Natural killer cell (primary cell): ENCODE measurements around the gene PCSK5. TPM values are rescaled to one million over a fixed set of nuclear protein-coding genes. Genes with fewer than 3 reads are reported as not detected.

Experiments used
- ATAC-seq, 3 donors: fragments of 150-1000 bp in 2 of 3; fragments of 200-7000 bp in 1 of 3; cut with Tn5 transposase; 1 replicate in 1 of 3; 2 replicates in 2 of 3; pipeline ENCODE4 v1.10.0; 2021; ENCODE audit warnings: mild to moderate bottlenecking in 2 of 3, moderate library complexity in 2 of 3
- DNase-seq, 2 donors: peaks; one replicate each; pipeline versions ENCODE4 v3.0.0 to v3.0.0-alpha.2; 2013 to 2021; ENCODE audit warnings: mixed read lengths in 1 of 2
- H3K27ac ChIP-seq: one replicate; pipeline ENCODE4 v1.5.1; 2013; ENCODE audit warnings: mild to moderate bottlenecking, low read length
- H3K27me3 ChIP-seq: one replicate; pipeline ENCODE4 v1.6.1; 2013; ENCODE audit warnings: low read length; ENCODE audit not compliant: control insufficient read depth, insufficient read depth
- H3K36me3 ChIP-seq: one replicate; pipeline ENCODE4 v1.6.1; 2013; ENCODE audit warnings: low read length; ENCODE audit not compliant: control insufficient read depth, insufficient read depth
- H3K4me1 ChIP-seq: one replicate; pipeline ENCODE4 v1.6.1; 2013; ENCODE audit warnings: low read length; ENCODE audit not compliant: control insufficient read depth, insufficient read depth
- H3K4me3 ChIP-seq: one replicate; pipeline ENCODE4 v1.5.1; 2013; ENCODE audit warnings: low read length
- H3K9me3 ChIP-seq: one replicate; pipeline ENCODE4 v1.6.1; 2013; ENCODE audit warnings: low read length; ENCODE audit not compliant: control insufficient read depth, insufficient read depth
- H3K27ac Mint-ChIP-seq, 2 donors: one replicate each; pipeline ENCODE4 v1.8.0; 2022; ENCODE audit warnings: mild to moderate bottlenecking in 2 of 2, mixed read lengths in 2 of 2, moderate library complexity in 1 of 2
- H3K27me3 Mint-ChIP-seq, 2 donors: one replicate each; pipeline ENCODE4 v1.8.0; 2022; ENCODE audit warnings: low read depth in 2 of 2, mixed read lengths in 2 of 2
- H3K36me3 Mint-ChIP-seq: one replicate; pipeline ENCODE4 v1.8.0; 2022; ENCODE audit warnings: mixed read lengths
- H3K4me1 Mint-ChIP-seq, 2 donors: one replicate each; pipeline ENCODE4 v1.8.0; 2022; ENCODE audit warnings: mixed read lengths in 2 of 2
- H3K4me3 Mint-ChIP-seq: one replicate; pipeline ENCODE4 v1.8.0; 2022; ENCODE audit warnings: mild to moderate bottlenecking, moderate library complexity, mixed read lengths
- H3K9me3 Mint-ChIP-seq, 2 donors: one replicate each; pipeline ENCODE4 v1.8.0; 2022; ENCODE audit warnings: mixed read lengths in 2 of 2
- WGBS: methylation state at CpG from one replicate; pipeline ENCODE4 v1.1.7; 2013; ENCODE audit warnings: missing lambda C conversion rate; ENCODE audit not compliant: insufficient coverage; 5-methylcytosine and 5-hydroxymethylcytosine counted together
- intact Hi-C: fragments of 100-400 bp; cut with micrococcal nuclease; formaldehyde crosslinking; loops from one replicate; pipeline ENCODE4 v1.14.2; 2022
- total RNA-seq, 4 donors: library from RNA; stranded (reverse); fragments of 120-200 nt in 1 of 4; gene quantifications; one replicate each; pipeline versions ENCODE4 v1.2.3 to v1.2.4, GENCODE V29; 2013 to 2022
- TF ChIP-seq, protein P1 (sequence below): fragments of 200-600 bp; IDR thresholded peaks from one replicate; pipeline ENCODE4 v1.8.0; 2022; ENCODE audit warnings: antibody characterized with exemption

PCSK5 gene
- total RNA-seq, 3 donors from 2014 or later (not counting 1 experiment from before 2014, with no cell fraction given), result 2.4 to 13.2 (median 5.7) TPM

DNA sequence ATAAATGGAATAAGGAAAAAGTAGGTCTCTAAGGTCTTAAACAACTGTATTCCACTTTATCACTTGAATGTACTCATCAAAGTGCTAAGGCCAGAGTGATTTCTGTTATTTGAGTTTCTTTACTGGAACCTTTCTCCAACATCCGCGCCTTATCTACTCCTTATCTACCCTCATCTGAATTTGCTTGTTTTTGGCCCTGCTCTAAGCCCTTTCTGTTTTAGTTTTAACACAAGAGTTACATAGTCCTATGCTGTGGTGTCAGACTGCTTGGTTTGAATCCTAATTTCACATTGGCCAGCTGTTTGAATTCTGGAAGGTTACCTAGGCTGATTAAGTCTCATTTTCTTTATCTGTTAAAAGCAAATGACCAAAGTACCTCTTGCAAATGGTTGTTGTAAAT is 128.3 kb downstream of the PCSK5 start:
- peak in 1 of 2 donors; percentile 23 for DNase-seq
- H3K27me3 ChIP-seq, result no peaks in the 10 kb centered on the region
- TF ChIP-seq, protein P1, sequence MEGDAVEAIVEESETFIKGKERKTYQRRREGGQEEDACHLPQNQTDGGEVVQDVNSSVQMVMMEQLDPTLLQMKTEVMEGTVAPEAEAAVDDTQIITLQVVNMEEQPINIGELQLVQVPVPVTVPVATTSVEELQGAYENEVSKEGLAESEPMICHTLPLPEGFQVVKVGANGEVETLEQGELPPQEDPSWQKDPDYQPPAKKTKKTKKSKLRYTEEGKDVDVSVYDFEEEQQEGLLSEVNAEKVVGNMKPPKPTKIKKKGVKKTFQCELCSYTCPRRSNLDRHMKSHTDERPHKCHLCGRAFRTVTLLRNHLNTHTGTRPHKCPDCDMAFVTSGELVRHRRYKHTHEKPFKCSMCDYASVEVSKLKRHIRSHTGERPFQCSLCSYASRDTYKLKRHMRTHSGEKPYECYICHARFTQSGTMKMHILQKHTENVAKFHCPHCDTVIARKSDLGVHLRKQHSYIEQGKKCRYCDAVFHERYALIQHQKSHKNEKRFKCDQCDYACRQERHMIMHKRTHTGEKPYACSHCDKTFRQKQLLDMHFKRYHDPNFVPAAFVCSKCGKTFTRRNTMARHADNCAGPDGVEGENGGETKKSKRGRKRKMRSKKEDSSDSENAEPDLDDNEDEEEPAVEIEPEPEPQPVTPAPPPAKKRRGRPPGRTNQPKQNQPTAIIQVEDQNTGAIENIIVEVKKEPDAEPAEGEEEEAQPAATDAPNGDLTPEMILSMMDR, result no peak
- Mint-ChIP-seq H3K27me3 (no peaks in the 10 kb centered on the region), H3K9me3 (no peaks in the 10 kb centered on the region), H3K36me3 (no peaks in the 10 kb centered on the region), H3K4me3 (no peak overlapping the region), H3K4me1 (peaks cover 13 to 17% of the 10 kb centered on the region in 2 donors), H3K27ac (no peak overlapping the region)
- H3K4me1 ChIP-seq, result peaks cover 5% of the 10 kb centered on the region
- no peak for ATAC-seq
- H3K4me3 ChIP-seq, result no peak overlapping the region
- H3K36me3 ChIP-seq, result no peaks in the 10 kb centered on the region
- H3K27ac ChIP-seq, result no peak overlapping the region
- intact Hi-C loops, result no loop called here
- H3K9me3 ChIP-seq, result no peaks in the 10 kb centered on the region
- WGBS, result 64% methylated on average over 2 of the region's 2 CpGs

DNA sequence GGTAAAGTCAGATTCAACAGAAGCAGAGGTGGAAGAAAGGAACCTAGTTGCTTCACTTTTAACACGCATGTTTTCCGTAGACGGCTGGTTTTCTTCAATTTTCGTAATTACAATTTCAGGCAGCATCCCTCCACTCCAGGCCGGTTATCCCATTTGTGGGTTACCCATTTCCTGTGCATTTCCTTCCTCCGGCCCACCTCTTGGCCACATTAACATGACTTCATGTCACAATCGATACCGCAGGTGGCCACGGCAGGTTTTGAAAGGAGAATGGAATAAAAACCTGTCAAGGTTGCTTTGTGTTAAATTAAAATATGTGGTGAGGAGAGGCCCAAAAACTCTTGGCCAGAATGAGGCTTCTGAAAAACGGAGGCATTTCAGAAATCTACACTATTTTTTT is 130.2 kb downstream of the PCSK5 start:
- intact Hi-C loops, result no loop called here
- no peaks in the 10 kb centered on the region for H3K27me3 ChIP-seq
- no peaks in the 10 kb centered on the region for H3K36me3 ChIP-seq
- Mint-ChIP-seq H3K27me3 (no peaks in the 10 kb centered on the region), H3K9me3 (no peaks in the 10 kb centered on the region), H3K4me3 (no peak overlapping the region), H3K4me1 (peaks cover 18 to 24% of the 10 kb centered on the region in 2 donors), H3K36me3 (no peaks in the 10 kb centered on the region), H3K27ac (no peak overlapping the region)
- 31% methylated on average over 9 of the region's 10 CpGs for WGBS
- no peak for ATAC-seq
- H3K4me3 ChIP-seq, result no peak overlapping the region
- no peak overlapping the region for H3K27ac ChIP-seq
- H3K4me1 ChIP-seq, result peaks cover 5% of the 10 kb centered on the region
- H3K9me3 ChIP-seq, result no peaks in the 10 kb centered on the region
- TF ChIP-seq, protein P1, result no peak
- DNase-seq, result peak in 1 of 2 donors; percentile 17

DNA sequence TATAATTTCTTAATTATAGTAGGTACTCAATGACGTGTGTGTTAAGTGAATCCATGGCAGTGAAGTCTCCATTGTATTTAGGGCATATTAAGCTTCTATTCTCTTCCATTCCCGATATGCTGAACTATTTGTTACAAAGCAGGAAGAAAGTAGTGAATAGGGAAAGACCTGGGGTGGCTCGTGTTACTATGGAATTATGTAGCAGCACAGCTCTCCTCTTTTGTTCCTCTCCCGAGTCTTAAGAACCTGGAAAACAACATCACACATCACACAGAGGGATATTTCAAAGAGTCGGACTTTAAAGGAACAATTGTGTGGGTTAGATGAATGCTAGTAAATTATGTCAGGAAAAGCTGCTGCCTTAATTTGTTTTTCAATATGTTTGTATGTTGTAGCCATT is 131.8 kb downstream of the PCSK5 start:
- Mint-ChIP-seq H3K27ac (no peak overlapping the region), H3K9me3 (no peaks in the 10 kb centered on the region), H3K4me1 (peaks cover 22 to 31% of the 10 kb centered on the region in 2 donors), H3K36me3 (no peaks in the 10 kb centered on the region), H3K4me3 (no peak overlapping the region), H3K27me3 (no peaks in the 10 kb centered on the region)
- Histone ChIP-seq H3K4me1 (peaks cover 8% of the 10 kb centered on the region), H3K9me3 (no peaks in the 10 kb centered on the region), H3K27ac (no peak overlapping the region), H3K4me3 (no peak overlapping the region), H3K27me3 (no peaks in the 10 kb centered on the region), H3K36me3 (no peaks in the 10 kb centered on the region)
- TF ChIP-seq, protein P1, result no peak
- intact Hi-C loops, result no loop called here
- DNase-seq, result no peak
- no peak for ATAC-seq
- WGBS, result no CpG with 5 or more reads among the region's 5 CpGs

DNA sequence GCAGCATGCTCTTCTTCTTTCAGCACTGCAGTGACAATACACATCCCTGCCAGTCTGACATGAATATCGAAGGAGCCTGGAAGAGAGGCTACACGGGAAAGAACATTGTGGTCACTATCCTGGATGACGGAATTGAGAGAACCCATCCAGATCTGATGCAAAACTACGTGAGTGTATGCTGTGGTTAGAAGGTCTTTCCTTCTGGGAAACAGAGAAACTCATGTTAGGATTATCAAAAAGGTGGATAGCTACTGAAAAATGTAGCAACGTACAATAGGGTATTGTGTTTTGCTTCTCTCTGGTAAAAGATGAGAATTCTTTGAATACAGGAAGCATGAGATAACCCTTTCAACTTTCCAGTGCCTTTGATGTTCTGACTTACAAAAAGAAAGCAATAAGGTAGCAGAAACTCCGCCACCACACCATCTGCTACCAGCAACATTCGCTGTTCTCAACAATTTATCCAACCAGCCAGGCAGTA is 133.3 kb downstream of the PCSK5 start:
- DNase-seq (peak in 1 of 2 donors; percentile 80), ATAC-seq (peak in 1 of 3 donors; percentile 52)
- Histone ChIP-seq H3K27ac (no peak overlapping the region), H3K27me3 (no peaks in the 10 kb centered on the region), H3K4me3 (no peak overlapping the region), H3K9me3 (no peaks in the 10 kb centered on the region), H3K4me1 (peaks cover 10% of the 10 kb centered on the region), H3K36me3 (no peaks in the 10 kb centered on the region)
- H3K27ac Mint-ChIP-seq, result no peak overlapping the region
- H3K9me3 Mint-ChIP-seq, result no peaks in the 10 kb centered on the region
- H3K4me1 Mint-ChIP-seq, result peaks cover 33 to 43% of the 10 kb centered on the region in 2 donors
- no peak overlapping the region for H3K4me3 Mint-ChIP-seq
- TF ChIP-seq, protein P1, result no peak
- intact Hi-C loops, result no loop called here
- H3K36me3 Mint-ChIP-seq, result peaks cover 7% of the 10 kb centered on the region
- 44% methylated on average over 7 of the region's 7 CpGs for WGBS
- H3K27me3 Mint-ChIP-seq, result peaks cover 0 to 2% of the 10 kb centered on the region in 2 donors
